ENCODE data around the gene SPAST. TPM values are rescaled to one million over a fixed set of nuclear protein-coding genes. Genes with fewer than 3 reads are reported as not detected.

SPAST gene
- total and polyA plus RNA-seq, 9 of the 15 experiments (the other 6 are each of a cell fraction or from before 2014, with no cell fraction given), result 7.4 to 37.0 (median 19.0) TPM

- TF ChIP-seq CUX1 (CRISPR knock-in tag; IDR thresholded peaks at IDR 0.05) (no peak), ZNF354B (CRISPR knock-in tag; IDR thresholded peaks at IDR 0.05) (0 out of 2 replicates have a peak, but pooled peaks have one; percentile 16)
Observed at GRCh38 chr2:32168513-32168912, 105.2 kb downstream of the SPAST start (continued).

GRCh38 chr2:32172870-32173269, 109.5 kb downstream of the SPAST start:
- POLR2A ChIA-PET, result interaction anchor here (0.7 kb wide), 1 partner anchor 761 kb away, joined by 3 read pairs; no protein-coding TSS in a partner anchor
- TF ChIP-seq JUND (IDR thresholded peaks at IDR 0.05; ENCODE audit: borderline replicate concordance, low read depth, low read length) (0 out of 2 replicates have a peak, but pooled peaks have one; percentile 20), JUND (tag; IDR thresholded peaks at IDR 0.05; ENCODE audit: borderline replicate concordance, low read depth, low read length) (no peak), CEBPG (CRISPR knock-in tag; IDR thresholded peaks at IDR 0.05) (peak; percentile 79), CEBPG (tag; conservative IDR thresholded peaks at IDR 0.05 in 1 of 2, IDR thresholded peaks at IDR 0.05 in 1 of 2) (peak; percentile 62 to 97), SOX6 (IDR thresholded peaks at IDR 0.05) (peak; percentile 60; the same call in 1 of the 2 replicates), TCF15 (CRISPR knock-in tag; IDR thresholded peaks at IDR 0.05) (no peak), ZNF584 (CRISPR knock-in tag; IDR thresholded peaks at IDR 0.05; ENCODE audit: low read depth) (peak; percentile 22; the same call in 1 of the 2 replicates), ATF3 (IDR thresholded peaks at IDR 0.05) (peak; percentile 86), ATF3 (CRISPR knock-in tag; conservative IDR thresholded peaks at IDR 0.05) (no peak), ZSCAN32 (CRISPR knock-in tag; IDR thresholded peaks at IDR 0.05) (no peak), KAT2B (IDR thresholded peaks at IDR 0.05; ENCODE audit: low read depth, low read length) (no peak), SMAD4 (CRISPR knock-in tag; conservative IDR thresholded peaks at IDR 0.05) (no peak; the same call in 1 of the 2 replicates), CBX8 (IDR thresholded peaks at IDR 0.05; ENCODE audit: borderline replicate concordance, extremely low read depth, low read depth, low read length, poor library complexity, severe bottlenecking) (no peak)

More at GRCh38 chr2:32172870-32173269, 109.5 kb downstream of the SPAST start:
- BruUV-seq (replicated peaks), result no TSS peak
- Histone ChIP-seq H3K27me3 (ENCODE audit: control insufficient read depth in 2 of 2, insufficient read depth in 2 of 2, low read length in 2 of 2) (no peaks in the 10 kb centered on the region), H3K9ac (ENCODE audit: insufficient read depth in 1 of 2, low read depth in 2 of 2, low read length in 2 of 2) (no peak overlapping the region), H3K9me3 (replicated peaks; ENCODE audit: control insufficient read depth, insufficient read depth, low read depth, low read length) (0 out of 2 replicates have a peak, but pooled peaks cover 4% of the 10 kb centered on the region), H2AFZ (ENCODE audit: low read depth, low read length) (no peak overlapping the region), H3K9me1 (ENCODE audit: control insufficient read depth, insufficient read depth, low read length) (no peaks in the 10 kb centered on the region), H3K4me2 (ENCODE audit: insufficient read depth, low read length) (no peak overlapping the region), H3K27ac (ENCODE audit: extremely low read depth, low read depth, low read length) (no peak overlapping the region), H3K79me2 (ENCODE audit: control insufficient read depth, insufficient read depth, low read length) (peaks cover 42% of the 10 kb centered on the region), H4K20me1 (replicated peaks; ENCODE audit: control insufficient read depth, insufficient read depth, low read length) (no peaks in the 10 kb centered on the region), H3K4me1 (replicated peaks in 1 of 2; ENCODE audit: control insufficient read depth in 2 of 2, insufficient read depth in 2 of 2, low read length in 2 of 2) (peaks cover 0 to 12% of the 10 kb centered on the region in 2 experiments; a peak in 4 of 5 replicates), H3K36me3 (ENCODE audit: control insufficient read depth, insufficient read depth, low read length) (peaks cover 59% of the 10 kb centered on the region), H3K4me3 (no peak overlapping the region)
- 84% methylated on average over 2 of the region's 2 CpGs for WGBS (ENCODE audit: insufficient coverage, low coverage, missing lambda C conversion rate)
- intact Hi-C loops (cut with micrococcal nuclease), result no loop called here
- in situ Hi-C loops (cut with MboI), result no loop called here
- FAIRE-seq (no peak), ATAC-seq (peak; percentile 49), DNase-seq (ENCODE audit: extremely low read depth in 1 of 4, low spot score in 3 of 4) (no peak)
- CTCF ChIA-PET (ENCODE audit: low intra/inter-chr PET ratio), result no interaction called here

Data from K562 (cell line).